ENCODE data around the gene OGFOD2. TPM values are rescaled to one million over a fixed set of nuclear protein-coding genes. Genes with fewer than 3 reads are reported as not detected.

Gene OGFOD2
- total and polyA plus RNA-seq, 2 donors (not counting 1 experiment from before 2014, with no cell fraction given): 26.7 to 99.3 TPM

DNA sequence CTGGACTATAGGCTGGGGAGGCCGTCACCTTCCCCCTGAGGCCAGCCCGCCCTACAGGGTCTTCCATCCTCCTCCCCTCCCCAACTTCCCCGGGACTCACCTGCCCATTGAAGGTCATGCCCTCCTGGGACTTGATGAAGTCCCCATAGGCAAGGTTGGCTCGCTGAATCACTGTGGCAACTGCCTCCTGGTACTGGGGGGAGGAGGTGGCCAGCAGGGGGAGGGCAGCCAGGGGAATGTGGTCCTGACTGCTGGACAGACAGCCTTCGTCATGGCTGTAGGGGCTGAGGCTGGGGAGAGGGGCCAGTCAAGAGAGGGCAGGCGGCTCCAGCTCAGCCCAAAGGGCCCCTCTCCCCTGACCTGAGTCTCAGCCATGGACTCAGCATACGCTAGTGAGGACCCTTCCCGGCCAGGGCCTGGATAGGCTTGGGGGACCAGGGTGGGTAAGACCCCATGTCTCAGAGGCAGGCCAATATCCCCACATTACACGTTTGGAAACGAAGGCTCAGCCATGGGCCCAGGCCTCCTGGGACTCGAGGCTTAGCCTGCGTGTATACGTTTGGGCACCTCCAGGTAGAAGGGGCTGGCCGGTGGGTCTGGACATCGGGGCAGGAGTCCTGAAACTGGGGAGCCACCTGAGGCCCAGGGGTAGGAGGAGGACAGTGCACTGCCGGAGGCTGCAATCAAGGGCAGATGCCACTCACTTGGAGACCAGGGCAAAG is 21.7 kb downstream of the OGFOD2 start:
- Histone ChIP-seq H3K9ac (ENCODE audit: low read length) (no peak overlapping the region), H3K27me3 (replicated peaks in 1 of 4; ENCODE audit: control extremely low read depth in 1 of 4, control insufficient read depth in 3 of 4, insufficient read depth in 4 of 4, low read length in 3 of 4) (no peaks in the 10 kb centered on the region), H3K4me2 (replicated peaks; ENCODE audit: low read depth, low read length, poor library complexity, severe bottlenecking) (no peak overlapping the region), H3K79me2 (ENCODE audit: control insufficient read depth, insufficient read depth, low read length) (no peaks in the 10 kb centered on the region), H3K27ac (ENCODE audit: low read length in 2 of 2) (no peak overlapping the region), H2AFZ (ENCODE audit: insufficient read depth, low read depth, low read length, poor library complexity, severe bottlenecking) (no peak overlapping the region), H4K20me1 (ENCODE audit: control insufficient read depth, insufficient read depth, low read length, poor library complexity, severe bottlenecking) (no peaks in the 10 kb centered on the region), H3K36me3 (replicated peaks in 1 of 2; ENCODE audit: control extremely low read depth in 1 of 2, control insufficient read depth in 1 of 2, extremely low read depth in 1 of 2, insufficient read depth in 2 of 2, low read length in 1 of 2) (peaks cover 0 to 8% of the 10 kb centered on the region in 2 experiments), H3K4me1 (ENCODE audit: control insufficient read depth in 2 of 2, insufficient read depth in 2 of 2, low read length in 2 of 2) (no peaks in the 10 kb centered on the region), H3K4me3 (ENCODE audit: control extremely low read depth in 1 of 5, extremely low read depth in 1 of 5, insufficient read depth in 1 of 5, low read depth in 2 of 5, low read length in 4 of 5) (no peak overlapping the region), H3K9me3 (ENCODE audit: control extremely low read depth in 1 of 3, control insufficient read depth in 2 of 3, insufficient read depth in 1 of 3, low read length in 2 of 3) (no peaks in the 10 kb centered on the region)
- Mint-ChIP-seq H3K4me3 (no peak overlapping the region), H3K27me3 (no peaks in the 10 kb centered on the region), H3K4me1 (peaks cover 2% of the 10 kb centered on the region), H3K9me3 (ENCODE audit: insufficient read depth) (no peaks in the 10 kb centered on the region), H3K27ac (no peak overlapping the region)
- ATAC-seq (ENCODE audit: low read depth) (no peak), DNase-seq (no peak)
- intact Hi-C loops (cut with micrococcal nuclease): no loop called here
- ChIA-PET CTCF (no interaction called here), POLR2A (no interaction called here)
- TF ChIP-seq, protein P1, sequence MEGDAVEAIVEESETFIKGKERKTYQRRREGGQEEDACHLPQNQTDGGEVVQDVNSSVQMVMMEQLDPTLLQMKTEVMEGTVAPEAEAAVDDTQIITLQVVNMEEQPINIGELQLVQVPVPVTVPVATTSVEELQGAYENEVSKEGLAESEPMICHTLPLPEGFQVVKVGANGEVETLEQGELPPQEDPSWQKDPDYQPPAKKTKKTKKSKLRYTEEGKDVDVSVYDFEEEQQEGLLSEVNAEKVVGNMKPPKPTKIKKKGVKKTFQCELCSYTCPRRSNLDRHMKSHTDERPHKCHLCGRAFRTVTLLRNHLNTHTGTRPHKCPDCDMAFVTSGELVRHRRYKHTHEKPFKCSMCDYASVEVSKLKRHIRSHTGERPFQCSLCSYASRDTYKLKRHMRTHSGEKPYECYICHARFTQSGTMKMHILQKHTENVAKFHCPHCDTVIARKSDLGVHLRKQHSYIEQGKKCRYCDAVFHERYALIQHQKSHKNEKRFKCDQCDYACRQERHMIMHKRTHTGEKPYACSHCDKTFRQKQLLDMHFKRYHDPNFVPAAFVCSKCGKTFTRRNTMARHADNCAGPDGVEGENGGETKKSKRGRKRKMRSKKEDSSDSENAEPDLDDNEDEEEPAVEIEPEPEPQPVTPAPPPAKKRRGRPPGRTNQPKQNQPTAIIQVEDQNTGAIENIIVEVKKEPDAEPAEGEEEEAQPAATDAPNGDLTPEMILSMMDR (IDR thresholded peaks at IDR 0.05): no peak
- no peak for TF ChIP-seq EZH2 (IDR thresholded peaks at IDR 0.05; ENCODE audit: borderline replicate concordance, insufficient read depth, low read depth, low read length, poor library complexity, severe bottlenecking)
- WGBS (ENCODE audit: insufficient coverage): 92% methylated on average over 13 of the region's 16 CpGs

DNA sequence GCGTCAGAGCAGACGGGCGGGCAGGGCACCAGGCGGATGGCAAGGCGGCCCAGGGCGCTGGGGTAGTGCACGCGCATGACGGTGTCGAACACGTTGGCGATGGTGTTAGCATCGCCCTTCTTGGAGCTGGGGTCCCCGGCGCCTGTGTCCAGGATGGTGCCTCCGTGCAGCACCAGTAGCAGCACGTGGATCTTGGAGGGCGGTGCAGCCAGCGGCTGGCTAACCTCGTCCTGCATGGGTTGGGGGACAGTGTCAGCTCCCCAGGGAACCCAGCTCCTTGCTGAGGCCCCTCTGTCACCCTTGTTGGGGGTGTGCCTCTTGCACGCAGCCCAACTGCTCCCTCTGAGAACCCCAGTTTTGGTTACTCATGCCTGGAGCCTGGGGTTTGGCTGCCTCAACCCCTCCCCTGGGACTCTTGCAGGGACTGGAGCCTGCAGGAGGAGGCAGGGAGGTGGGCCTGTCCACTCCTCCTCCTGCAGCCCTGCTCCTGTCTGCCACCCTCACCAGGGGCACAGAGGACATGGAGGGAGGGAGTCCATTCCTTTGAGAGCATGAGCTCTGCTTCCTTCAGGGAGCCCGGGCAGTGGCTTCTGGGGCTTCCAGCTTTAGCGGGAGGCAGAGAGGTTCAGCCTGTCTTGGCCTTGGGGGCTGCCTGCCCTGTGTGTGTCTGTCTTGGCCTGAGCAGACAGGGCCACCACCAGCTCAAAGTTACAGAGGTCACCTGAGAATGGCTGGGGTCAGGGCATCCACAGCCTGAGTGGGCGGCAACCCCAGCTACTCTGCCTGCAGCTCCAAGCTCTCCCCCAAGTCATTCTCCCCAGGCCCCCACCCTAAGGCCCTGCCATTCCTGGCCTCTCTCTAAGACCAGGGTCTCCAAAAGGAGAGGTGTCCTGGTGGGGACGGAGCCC is 22.6 kb downstream of the OGFOD2 start:
- Histone ChIP-seq H3K36me3 (replicated peaks in 1 of 2; ENCODE audit: control extremely low read depth in 1 of 2, control insufficient read depth in 1 of 2, extremely low read depth in 1 of 2, insufficient read depth in 2 of 2, low read length in 1 of 2) (peaks cover 0 to 8% of the 10 kb centered on the region in 2 experiments), H3K79me2 (ENCODE audit: control insufficient read depth, insufficient read depth, low read length) (no peaks in the 10 kb centered on the region), H3K4me3 (ENCODE audit: control extremely low read depth in 1 of 5, extremely low read depth in 1 of 5, insufficient read depth in 1 of 5, low read depth in 2 of 5, low read length in 4 of 5) (no peak overlapping the region), H3K9ac (ENCODE audit: low read length) (no peak overlapping the region), H3K27me3 (replicated peaks in 1 of 4; ENCODE audit: control extremely low read depth in 1 of 4, control insufficient read depth in 3 of 4, insufficient read depth in 4 of 4, low read length in 3 of 4) (no peaks in the 10 kb centered on the region), H4K20me1 (ENCODE audit: control insufficient read depth, insufficient read depth, low read length, poor library complexity, severe bottlenecking) (no peaks in the 10 kb centered on the region), H3K9me3 (ENCODE audit: control extremely low read depth in 1 of 3, control insufficient read depth in 2 of 3, insufficient read depth in 1 of 3, low read length in 2 of 3) (no peaks in the 10 kb centered on the region), H2AFZ (ENCODE audit: insufficient read depth, low read depth, low read length, poor library complexity, severe bottlenecking) (no peak overlapping the region), H3K4me1 (ENCODE audit: control insufficient read depth in 2 of 2, insufficient read depth in 2 of 2, low read length in 2 of 2) (no peaks in the 10 kb centered on the region), H3K4me2 (replicated peaks; ENCODE audit: low read depth, low read length, poor library complexity, severe bottlenecking) (no peak overlapping the region), H3K27ac (ENCODE audit: low read length in 2 of 2) (no peak overlapping the region)
- Mint-ChIP-seq H3K4me3 (no peak overlapping the region), H3K9me3 (ENCODE audit: insufficient read depth) (no peaks in the 10 kb centered on the region), H3K4me1 (peaks cover 2% of the 10 kb centered on the region), H3K27me3 (no peaks in the 10 kb centered on the region), H3K27ac (no peak overlapping the region)
- TF ChIP-seq, protein P1 (IDR thresholded peaks at IDR 0.05): no peak
- ChIA-PET POLR2A (no interaction called here), CTCF (no interaction called here)
- WGBS (ENCODE audit: insufficient coverage): 97% methylated on average over 24 of the region's 25 CpGs
- intact Hi-C loops (cut with micrococcal nuclease): no loop called here
- no peak for DNase-seq
- no peak for ATAC-seq (ENCODE audit: low read depth)
